VCaP (cell line): ENCODE data around the gene ABI1.
A peak's percentile ranks its signal among the peaks of the same experiment; 100 is the strongest.
"Not testable (repeated sequence)": the region's sequence is repeated elsewhere in the genome, so short reads cannot be mapped to it uniquely, and the experiment has no call there.

Experiments used
- H3K27ac ChIP-seq: fragments of 450-650 bp; 2 replicates; pipeline ENCODE4 v1.5.1; 2017
- CTCF ChIP-seq: fragments of 450-650 bp; conservative IDR thresholded peaks from 2 replicates; pipeline ENCODE4 v1.5.1; 2017; ENCODE audit warnings: mild to moderate bottlenecking, moderate library complexity

The ABI1 gene

GRCh38 chr10:26859241-26860101 lies 1.3 kb downstream of the ABI1 start:
- H3K27ac ChIP-seq = peak overlapping the region; percentile 90
- no peak for TF ChIP-seq CTCF

DNA sequence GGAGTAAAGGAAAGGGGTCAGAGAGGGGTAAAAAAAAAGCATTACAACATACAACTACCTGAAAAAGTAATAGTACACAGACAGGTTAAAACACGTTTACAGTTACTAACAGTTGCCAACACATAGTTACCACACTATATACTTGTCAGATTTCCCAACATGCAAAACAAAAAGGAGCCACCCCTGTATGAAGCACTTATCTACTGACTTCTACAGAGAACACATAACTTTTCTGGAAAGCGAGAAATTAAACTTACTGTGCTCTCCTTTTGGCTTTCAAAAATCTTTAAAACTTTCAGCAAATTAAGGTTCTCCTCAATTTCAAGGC lies 2.1 kb downstream of the ABI1 start:
- no peak for TF ChIP-seq CTCF
- H3K27ac ChIP-seq = no peak overlapping the region

DNA sequence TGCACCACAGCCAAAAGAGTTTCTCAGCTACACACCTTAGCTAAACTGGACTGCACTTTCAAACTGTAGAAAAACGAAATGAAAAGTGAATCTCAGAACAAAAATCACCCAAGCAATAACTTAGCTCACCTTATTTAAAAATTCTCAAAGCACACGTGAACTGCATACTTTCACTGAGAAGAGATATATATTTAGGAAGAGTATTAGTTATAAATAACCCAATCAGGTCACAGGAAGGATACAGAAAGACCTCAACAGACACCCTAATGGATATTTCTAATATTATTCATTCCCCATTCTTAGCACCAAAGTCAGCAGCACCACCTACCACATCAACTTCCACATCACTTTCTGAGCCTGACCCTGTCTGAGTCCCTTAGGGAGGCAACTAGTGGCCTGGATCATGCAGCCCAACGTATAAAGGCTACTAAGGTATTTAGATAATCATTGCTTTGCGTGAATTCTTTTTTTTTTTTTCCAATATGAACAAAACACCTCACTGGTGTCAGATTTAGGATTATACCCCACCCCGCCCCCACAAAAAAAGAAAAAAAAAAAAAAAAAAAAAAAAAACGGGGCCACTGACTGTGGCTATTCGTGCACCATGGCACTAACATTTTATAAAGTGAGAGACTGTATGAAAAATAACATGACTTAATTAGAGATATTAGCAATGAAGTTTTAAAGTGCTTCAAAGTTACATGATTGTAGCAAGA lies 2.6 kb downstream of the ABI1 start:
- no peak overlapping the region for H3K27ac ChIP-seq
- no peak for TF ChIP-seq CTCF

DNA sequence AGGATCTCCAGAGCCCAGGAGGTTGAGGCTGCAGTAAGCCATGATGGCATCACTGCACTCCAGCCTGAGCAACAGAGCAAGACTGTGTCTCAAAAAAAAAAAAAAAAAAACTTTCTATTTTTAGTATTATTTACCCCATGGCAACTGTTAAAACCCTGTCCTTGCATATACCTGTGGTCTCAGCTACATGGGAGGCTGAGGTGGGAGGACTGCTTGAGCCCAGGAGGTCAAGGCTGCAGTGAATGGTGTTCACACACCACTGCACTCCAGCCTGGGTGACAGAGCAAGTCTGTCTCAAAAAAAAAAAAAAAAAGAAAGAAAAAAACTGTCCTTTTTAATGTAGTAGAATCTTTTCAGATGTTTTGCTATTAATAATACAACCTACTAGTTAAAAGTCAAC lies 3.2 kb downstream of the ABI1 start:
- not testable (repeated sequence) for H3K27ac ChIP-seq

- no peak overlapping the region for H3K27ac ChIP-seq
- no peak for TF ChIP-seq CTCF
These were observed 5.6 kb downstream of the ABI1 start for GRCh38 chr10:26855186-26855585.

- no peak for TF ChIP-seq CTCF
- H3K27ac ChIP-seq = no peak overlapping the region
These were observed 6.2 kb downstream of the ABI1 start for GRCh38 chr10:26854524-26854923.

GRCh38 chr10:26844396-26844975 lies 16.3 kb downstream of the ABI1 start:
- no peak overlapping the region for H3K27ac ChIP-seq
- TF ChIP-seq CTCF = no peak
